Mesenchymal stem cell (in vitro differentiated cells and primary cell): ENCODE data around the gene SNX20.

ENCODE experiments used
- DNase-seq: peaks from one replicate; pipeline ENCODE4 v3.0.0-alpha.2; 2013
- H2AFZ ChIP-seq: one replicate; pipeline ENCODE4 v1.6.1; 2013; ENCODE audit warnings: low read depth, mild to moderate bottlenecking, control low read depth, inconsistent platforms, low read length, moderate library complexity
- H2AK5ac ChIP-seq: 2 replicates; pipeline ENCODE4 v1.6.1; 2013; ENCODE audit warnings: low read length, moderate library complexity, mild to moderate bottlenecking, inconsistent platforms; ENCODE audit not compliant: severe bottlenecking
- H2BK120ac ChIP-seq: one replicate; pipeline ENCODE4 v1.6.1; 2013; ENCODE audit warnings: low read depth, mild to moderate bottlenecking, inconsistent platforms, low read length, moderate library complexity
- H2BK12ac ChIP-seq, 2 experiments: one replicate each; pipeline ENCODE4 v1.6.1; 2013; ENCODE audit warnings: inconsistent platforms in 2 of 2, low read length in 2 of 2, mild to moderate bottlenecking in 2 of 2, moderate library complexity in 2 of 2, control low read depth in 1 of 2
- H2BK15ac ChIP-seq: one replicate; pipeline ENCODE4 v1.6.1; 2013; ENCODE audit warnings: mild to moderate bottlenecking, low read depth, inconsistent platforms; ENCODE audit not compliant: poor library complexity, severe bottlenecking
- H2BK5ac ChIP-seq: 2 replicates; pipeline ENCODE4 v1.6.1; 2013; ENCODE audit warnings: low read depth, mild to moderate bottlenecking, low read length, control low read depth, inconsistent platforms; ENCODE audit not compliant: poor library complexity, severe bottlenecking
- H3K14ac ChIP-seq, 2 experiments: one replicate each; pipeline ENCODE4 v1.6.1; 2013; ENCODE audit warnings: inconsistent platforms in 2 of 2, low read length in 2 of 2, control low read depth in 1 of 2, mild to moderate bottlenecking in 1 of 2, moderate library complexity in 1 of 2
- H3K18ac ChIP-seq, 2 experiments: one replicate each; pipeline ENCODE4 v1.6.1; 2013; ENCODE audit warnings: inconsistent platforms in 2 of 2, low read length in 2 of 2, control low read depth in 1 of 2, low read depth in 1 of 2, mild to moderate bottlenecking in 1 of 2
- H3K23ac ChIP-seq, 2 experiments: one replicate each; pipeline ENCODE4 v1.6.1; 2013; ENCODE audit warnings: inconsistent platforms in 2 of 2, low read length in 2 of 2, mild to moderate bottlenecking in 2 of 2, moderate library complexity in 2 of 2, control low read depth in 1 of 2
- H3K27ac ChIP-seq: 2 replicates; pipeline ENCODE4 v1.5.1; 2013; ENCODE audit warnings: mild to moderate bottlenecking, moderate library complexity, low read length, control low read depth, inconsistent platforms; ENCODE audit not compliant: poor library complexity, severe bottlenecking
- H3K27me3 ChIP-seq, 2 experiments: 2 replicates each; pipeline versions ENCODE4 v1.6.1 to v1.7.0; 2013; ENCODE audit warnings: low read length in 2 of 2, mild to moderate bottlenecking in 2 of 2, moderate library complexity in 2 of 2, control low read depth in 1 of 2, inconsistent platforms in 1 of 2; ENCODE audit not compliant: control insufficient read depth in 1 of 2, insufficient read depth in 1 of 2
- H3K36me3 ChIP-seq, 2 experiments: 2 replicates each; pipeline versions ENCODE4 v1.6.1 to v1.7.0; 2013; ENCODE audit warnings: low read length in 2 of 2, control low read depth in 1 of 2, inconsistent platforms in 1 of 2, low read depth in 1 of 2, mild to moderate bottlenecking in 1 of 2; ENCODE audit not compliant: insufficient read depth in 2 of 2, control insufficient read depth in 1 of 2
- H3K4ac ChIP-seq, 2 experiments: one replicate each; pipeline ENCODE4 v1.6.1; 2013; ENCODE audit warnings: inconsistent platforms in 2 of 2, low read length in 2 of 2, mild to moderate bottlenecking in 2 of 2, moderate library complexity in 2 of 2, control low read depth in 1 of 2, low read depth in 1 of 2
- H3K4me1 ChIP-seq: 2 replicates; pipeline ENCODE4 v1.6.1; 2013; ENCODE audit warnings: low read depth, low read length, control low read depth; ENCODE audit not compliant: control insufficient read depth, insufficient read depth
- H3K4me2 ChIP-seq: 2 replicates; pipeline ENCODE4 v1.6.1; 2013; ENCODE audit warnings: low read length, mild to moderate bottlenecking, inconsistent platforms; ENCODE audit not compliant: poor library complexity, severe bottlenecking
- H3K4me3 ChIP-seq, 2 experiments: 2 replicates each; pipeline versions ENCODE4 v1.5.1 to v1.7.0; 2013; ENCODE audit warnings: low read length in 2 of 2, mild to moderate bottlenecking in 2 of 2, control low read depth in 1 of 2, low read depth in 1 of 2; ENCODE audit not compliant: insufficient read depth in 1 of 2
- H3K79me1 ChIP-seq: replicated peaks from 2 replicates; pipeline ENCODE4 v1.6.1; 2013; ENCODE audit warnings: mild to moderate bottlenecking, control low read depth, low read length, inconsistent platforms; ENCODE audit not compliant: poor library complexity, severe bottlenecking
- H3K9ac ChIP-seq: 2 replicates; pipeline ENCODE4 v1.7.0; 2013; ENCODE audit warnings: mild to moderate bottlenecking, low read length, moderate library complexity
- H3K9me3 ChIP-seq: 2 replicates; pipeline ENCODE4 v1.7.0; 2013; ENCODE audit warnings: mild to moderate bottlenecking, low read length; ENCODE audit not compliant: control insufficient read depth
- H4K8ac ChIP-seq: one replicate; pipeline ENCODE4 v1.6.1; 2013; ENCODE audit warnings: inconsistent platforms, mild to moderate bottlenecking, low read length, moderate library complexity
- H4K91ac ChIP-seq: one replicate; pipeline ENCODE4 v1.6.1; 2013; ENCODE audit warnings: mild to moderate bottlenecking, low read length, inconsistent platforms
- WGBS: methylation state at CpG from one replicate; pipeline ENCODE4 v1.1.7; 2013; ENCODE audit warnings: mixed read lengths; 5-methylcytosine and 5-hydroxymethylcytosine counted together

Gene SNX20

DNA sequence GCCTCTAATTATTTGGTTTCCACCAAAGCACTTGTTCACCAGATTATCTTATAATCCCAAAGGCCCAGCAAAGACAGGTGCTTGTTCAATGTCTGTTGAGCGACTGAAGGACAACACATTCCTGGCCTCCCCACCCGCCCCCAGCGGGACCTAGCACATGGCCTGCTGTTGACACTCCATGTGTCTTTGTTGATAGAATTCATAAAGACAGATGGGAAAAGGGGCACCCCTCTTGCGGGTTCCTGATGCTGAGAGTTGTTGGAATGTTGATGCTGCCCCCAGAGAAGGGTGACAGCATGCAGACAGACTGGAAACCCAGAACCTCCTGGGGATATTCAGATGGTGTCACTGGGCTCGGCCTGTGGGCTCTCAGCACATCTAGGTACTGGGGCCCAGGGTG, 36.9 kb downstream of the SNX20 start:
- Histone ChIP-seq H3K23ac (no peak overlapping the region), H3K4me3 (no peak overlapping the region)

DNA sequence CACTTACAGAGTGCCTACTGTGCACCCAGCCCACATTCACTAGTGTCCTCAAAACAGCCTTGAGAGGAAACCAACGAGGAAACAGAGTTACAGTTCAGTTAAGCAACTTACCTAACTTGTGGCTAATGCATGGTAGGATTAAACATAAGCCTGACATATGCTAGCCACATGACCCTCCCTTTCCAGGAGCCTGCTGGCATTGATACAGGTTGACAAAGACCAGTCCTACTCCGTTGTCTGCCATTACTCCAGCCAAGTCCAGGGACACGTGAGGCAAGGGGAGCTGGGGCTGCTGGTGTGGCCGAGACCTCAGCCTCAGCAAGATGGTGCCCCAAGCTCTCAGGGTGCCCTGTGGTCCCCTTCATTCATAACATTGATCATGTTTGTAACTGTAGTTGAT, 37.9 kb downstream of the SNX20 start:
- H2BK15ac ChIP-seq, result no peak overlapping the region
- no peak overlapping the region for H3K14ac ChIP-seq
- no peak overlapping the region for H2AFZ ChIP-seq
- no peaks in the 10 kb centered on the region for H3K9me3 ChIP-seq
- H3K4me2 ChIP-seq, result no peak overlapping the region
- WGBS, result 81% methylated on average over 4 of the region's 4 CpGs
- no peak overlapping the region for H3K18ac ChIP-seq
- peaks cover 44 to 58% of the 10 kb centered on the region in 2 experiments for H3K27me3 ChIP-seq
- H3K79me1 ChIP-seq, result no peaks in the 10 kb centered on the region
- no peak overlapping the region for H3K4ac ChIP-seq
- no peak overlapping the region for H3K27ac ChIP-seq
- H3K36me3 ChIP-seq, result no peaks in the 10 kb centered on the region
- H2BK5ac ChIP-seq, result no peak overlapping the region
- H2BK12ac ChIP-seq, result no peak overlapping the region
- no peak overlapping the region for H3K4me3 ChIP-seq
- no peak overlapping the region for H3K9ac ChIP-seq
- DNase-seq, result no peak
- H4K8ac ChIP-seq, result no peak overlapping the region
- H4K91ac ChIP-seq, result no peak overlapping the region
- no peak overlapping the region for H3K23ac ChIP-seq
- no peaks in the 10 kb centered on the region for H3K4me1 ChIP-seq
- no peak overlapping the region for H2BK120ac ChIP-seq
- H2AK5ac ChIP-seq, result no peak overlapping the region

More for the DNA sequence above, 36.9 kb downstream of the SNX20 start:
- Histone ChIP-seq H2AFZ (no peak overlapping the region), H3K4me1 (no peaks in the 10 kb centered on the region), H3K79me1 (no peaks in the 10 kb centered on the region), H2AK5ac (no peak overlapping the region), H3K27ac (no peak overlapping the region), H3K4ac (no peak overlapping the region), H2BK15ac (no peak overlapping the region), H2BK12ac (no peak overlapping the region), H3K14ac (no peak overlapping the region), H3K18ac (no peak overlapping the region), H3K27me3 (peaks cover 46 to 57% of the 10 kb centered on the region in 2 experiments), H4K8ac (no peak overlapping the region), H2BK5ac (no peak overlapping the region), H2BK120ac (no peak overlapping the region), H4K91ac (no peak overlapping the region), H3K4me2 (no peak overlapping the region), H3K9ac (no peak overlapping the region), H3K36me3 (no peaks in the 10 kb centered on the region), H3K9me3 (peaks cover 4% of the 10 kb centered on the region)
- no peak for DNase-seq
- 88% methylated on average over 5 of the region's 5 CpGs for WGBS

DNA sequence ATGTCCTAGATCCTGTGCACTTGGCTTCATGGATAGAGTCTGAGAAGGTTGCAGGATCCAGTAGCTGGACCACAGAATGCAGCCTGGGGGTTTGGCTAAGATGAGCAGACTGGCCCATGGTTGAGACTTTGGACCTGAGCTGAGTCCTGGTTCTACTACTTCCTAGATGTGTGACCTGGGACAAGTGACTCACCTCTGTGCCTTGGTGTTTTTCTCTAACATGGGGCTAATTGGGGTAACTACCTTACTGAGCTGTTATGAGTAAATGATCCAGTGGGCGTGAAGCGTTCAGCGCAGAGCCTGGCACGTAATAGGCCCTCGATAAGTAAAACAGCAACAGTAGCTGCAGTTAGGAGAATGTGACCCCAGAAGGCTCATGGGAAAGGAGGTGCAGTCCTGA, 38.8 kb downstream of the SNX20 start:
- Histone ChIP-seq H2AK5ac (no peak overlapping the region), H3K4me2 (no peak overlapping the region), H3K79me1 (no peaks in the 10 kb centered on the region), H3K14ac (no peak overlapping the region), H3K18ac (no peak overlapping the region), H2BK15ac (no peak overlapping the region), H3K9me3 (no peaks in the 10 kb centered on the region), H3K36me3 (no peaks in the 10 kb centered on the region), H3K9ac (no peak overlapping the region), H3K27me3 (peaks cover 36 to 54% of the 10 kb centered on the region in 2 experiments), H4K91ac (no peak overlapping the region), H3K23ac (no peak overlapping the region), H4K8ac (no peak overlapping the region), H3K27ac (no peak overlapping the region), H2AFZ (no peak overlapping the region), H3K4me1 (no peaks in the 10 kb centered on the region), H2BK12ac (no peak overlapping the region), H3K4ac (no peak overlapping the region), H2BK120ac (no peak overlapping the region), H2BK5ac (no peak overlapping the region), H3K4me3 (no peak overlapping the region)
- WGBS, result 93% methylated on average over 5 of the region's 5 CpGs
- no peak for DNase-seq

DNA sequence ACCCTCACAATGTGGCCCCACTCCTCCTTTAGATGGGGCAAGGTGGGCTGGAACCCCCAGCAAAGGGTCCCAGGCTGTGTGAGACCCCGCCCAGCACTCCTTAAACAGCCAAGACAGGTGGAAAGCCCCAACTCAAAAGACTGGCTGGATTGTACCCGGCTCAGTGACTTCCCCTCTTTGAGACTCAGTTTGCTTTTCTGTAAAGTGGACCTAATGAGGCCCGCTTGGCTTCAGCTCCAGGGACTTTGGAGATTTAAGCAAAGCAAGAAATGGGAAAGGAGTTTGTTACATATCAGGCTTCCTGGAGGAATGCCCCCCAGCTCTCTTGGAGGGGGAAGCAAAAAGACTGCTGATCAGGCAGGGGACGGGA, 39.3 kb downstream of the SNX20 start:
- Histone ChIP-seq H2AK5ac (no peak overlapping the region), H2BK15ac (no peak overlapping the region), H3K9me3 (no peaks in the 10 kb centered on the region), H3K23ac (no peak overlapping the region), H3K4me2 (no peak overlapping the region), H2AFZ (no peak overlapping the region), H3K27ac (no peak overlapping the region), H3K4me3 (no peak overlapping the region), H2BK12ac (no peak overlapping the region), H4K91ac (no peak overlapping the region), H2BK120ac (no peak overlapping the region), H3K4me1 (no peaks in the 10 kb centered on the region), H4K8ac (no peak overlapping the region), H3K4ac (no peak overlapping the region), H3K9ac (no peak overlapping the region), H3K79me1 (no peaks in the 10 kb centered on the region), H3K18ac (no peak overlapping the region), H3K27me3 (peaks cover 33 to 48% of the 10 kb centered on the region in 2 experiments), H3K14ac (no peak overlapping the region), H2BK5ac (no peak overlapping the region), H3K36me3 (no peaks in the 10 kb centered on the region)
- WGBS, result 78% methylated on average over 4 of the region's 4 CpGs
- no peak for DNase-seq
